GM19099 (cell line): ENCODE measurements around the gene LYZL4.

Experiments
- POLR2A ChIP-seq: IDR thresholded peaks from 3 replicates; pipeline ENCODE4 v1.6.1; 2011; ENCODE audit warnings: low read depth; ENCODE audit not compliant: insufficient read length; ENCODE audit errors: extremely low read depth

Gene LYZL4

DNA sequence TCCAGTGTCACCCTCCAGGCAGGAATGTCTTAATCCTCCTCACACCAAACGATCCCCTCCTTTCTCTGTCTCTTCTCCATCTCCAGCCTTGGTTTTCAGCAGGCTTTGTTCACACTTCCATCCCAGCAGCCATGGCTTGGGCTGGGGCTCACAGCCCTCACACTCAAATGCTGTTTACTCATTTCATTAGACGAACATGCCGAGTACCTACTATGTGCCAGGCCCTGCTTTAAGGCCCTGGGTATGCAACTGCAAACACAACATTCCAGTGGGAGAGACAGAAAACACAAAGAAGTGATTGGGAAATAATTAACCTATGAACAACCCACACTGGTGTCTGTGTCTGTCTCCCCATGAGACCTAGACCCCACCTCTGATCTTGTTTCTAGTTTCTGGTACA is 43.9 kb downstream of the LYZL4 start:
- no peak for TF ChIP-seq POLR2A

DNA sequence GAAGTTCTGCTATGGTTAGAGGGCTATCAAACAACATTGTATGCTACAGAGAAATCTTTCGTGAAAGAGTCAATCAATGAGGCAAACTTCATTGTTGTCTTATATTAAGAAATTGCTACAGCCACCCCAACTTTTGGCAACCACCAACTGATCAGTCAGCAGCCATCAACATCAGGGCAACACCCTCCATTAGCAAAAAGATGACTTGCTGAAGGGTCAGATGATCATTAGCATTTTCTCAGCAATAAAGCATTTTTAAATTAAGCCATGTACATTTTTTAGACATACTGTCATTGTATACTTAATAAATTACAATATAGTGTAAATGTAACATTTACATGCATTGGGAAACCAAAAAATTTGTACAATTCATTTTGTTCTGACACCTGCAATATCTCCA is 53.1 kb downstream of the LYZL4 start:
- no peak for TF ChIP-seq POLR2A

GRCh38 chr3:42355612-42356011 is 54.8 kb downstream of the LYZL4 start:
- no peak for TF ChIP-seq POLR2A

DNA sequence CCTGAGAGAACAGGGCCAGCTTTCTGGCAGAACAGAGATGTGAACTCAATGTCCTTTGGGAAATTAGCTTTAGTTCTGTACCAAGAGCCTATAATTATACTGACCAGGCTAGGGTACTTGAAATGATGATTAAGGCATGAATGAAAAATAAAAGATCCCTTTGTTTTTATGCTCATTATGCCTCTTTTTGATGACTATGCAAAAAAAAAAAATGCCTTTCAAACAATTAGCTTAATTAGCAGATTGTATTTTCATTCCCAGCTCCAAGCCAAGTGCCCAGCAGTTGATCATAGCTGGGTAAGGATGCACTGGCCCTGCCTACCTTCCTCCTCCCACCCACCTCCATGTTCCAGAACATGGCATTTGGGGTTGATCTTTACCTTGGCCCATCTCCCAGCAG is 56.8 kb downstream of the LYZL4 start:
- no peak for TF ChIP-seq POLR2A

- TF ChIP-seq POLR2A, result no peak
Observed at GRCh38 chr3:42351207-42351606, 59.2 kb downstream of the LYZL4 start.

DNA sequence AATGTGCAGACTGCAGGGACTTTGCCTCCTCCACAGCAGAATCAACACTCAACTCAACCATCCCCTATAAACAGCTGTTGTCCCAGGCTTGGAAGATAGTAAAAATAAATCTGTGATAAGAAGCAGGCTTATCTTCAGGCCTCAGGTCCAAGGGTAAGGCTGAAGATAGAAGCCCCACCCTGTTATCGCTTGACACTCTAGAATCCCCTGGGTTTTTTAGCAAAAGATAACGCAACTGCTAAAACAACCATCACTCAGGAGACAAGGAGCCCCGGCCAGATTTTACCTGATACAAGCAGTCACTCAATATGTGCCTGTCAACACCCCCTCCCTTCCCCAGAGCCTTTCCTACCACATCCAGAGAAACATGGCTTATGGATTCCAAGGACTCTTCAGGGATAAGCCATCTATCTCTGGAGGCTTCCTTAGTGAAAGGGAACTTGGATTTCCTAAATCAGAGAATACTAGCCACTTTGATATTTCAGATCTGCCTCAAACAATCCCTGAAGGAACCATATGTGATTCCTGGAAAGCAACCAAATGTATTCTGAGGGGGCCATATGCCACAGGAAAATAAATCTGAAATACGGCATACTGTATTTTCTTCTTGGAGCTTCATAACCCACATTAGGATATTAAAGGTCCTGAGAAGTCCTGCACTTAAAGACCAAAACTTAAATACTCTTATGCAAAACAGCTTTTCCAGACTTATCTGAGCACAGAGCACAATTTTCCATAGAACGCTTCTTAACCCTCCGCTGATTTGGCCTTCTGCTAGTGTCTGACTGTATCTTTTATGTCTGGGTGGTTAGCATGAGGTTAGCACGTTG is 60.4 kb downstream of the LYZL4 start:
- no peak for TF ChIP-seq POLR2A

DNA sequence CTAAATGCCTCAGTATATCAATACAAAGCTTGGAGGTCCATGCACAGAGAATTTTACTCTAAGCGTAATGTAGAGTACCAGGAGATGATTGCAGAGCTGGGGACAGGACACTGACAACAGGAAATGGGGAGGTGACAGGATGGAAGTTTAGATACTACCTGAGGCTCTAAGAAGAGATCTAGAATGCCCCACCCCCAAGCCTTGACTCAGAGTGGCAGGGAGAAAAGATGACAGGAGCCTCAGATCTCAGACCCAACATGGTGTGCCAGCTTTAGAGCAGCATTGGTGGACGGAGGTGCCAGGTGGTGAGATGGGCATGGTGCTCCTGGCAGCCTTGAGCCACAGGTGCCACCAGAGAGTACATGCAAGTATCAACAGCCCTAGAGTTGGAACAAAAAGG is 62.5 kb downstream of the LYZL4 start:
- TF ChIP-seq POLR2A, result no peak
